Ramos (cell line): ENCODE results near the gene SEMA3C.

Experiments
- in situ Hi-C: fragments of 300-500 bp; cut with MboI; formaldehyde crosslinking; loops from one replicate; pipeline ENCODE4 v1.14.3; 2022; ENCODE audit warnings: low sequenced_read_pairs; ENCODE audit not compliant: unreplicated experiment

The SEMA3C gene

GRCh38 chr7:80763704-80764103 lies 155.1 kb downstream of the SEMA3C start:
- in situ Hi-C loops = no loop called here

GRCh38 chr7:80763289-80763688 lies 155.6 kb downstream of the SEMA3C start:
- in situ Hi-C loops = no loop called here

- in situ Hi-C loops = no loop called here
Measured at GRCh38 chr7:80760292-80760691, 158.6 kb downstream of the SEMA3C start.

- in situ Hi-C loops = no loop called here
Measured at GRCh38 chr7:80752954-80753690, 165.7 kb downstream of the SEMA3C start.

- in situ Hi-C loops = no loop called here
Measured at GRCh38 chr7:80749270-80749669, 169.6 kb downstream of the SEMA3C start.

GRCh38 chr7:80748363-80749042 lies 170.3 kb downstream of the SEMA3C start:
- in situ Hi-C loops = no loop called here

- in situ Hi-C loops = no loop called here
Measured at GRCh38 chr7:80740778-80741545, 177.9 kb downstream of the SEMA3C start.

GRCh38 chr7:80736371-80737125 lies 182.3 kb downstream of the SEMA3C start:
- in situ Hi-C loops = no loop called here

- in situ Hi-C loops = no loop called here
Measured at GRCh38 chr7:80735330-80735729, 183.5 kb downstream of the SEMA3C start.

GRCh38 chr7:80734011-80734410 lies 184.8 kb downstream of the SEMA3C start:
- in situ Hi-C loops = no loop called here

- in situ Hi-C loops = no loop called here
Measured at GRCh38 chr7:80733333-80733915, 185.4 kb downstream of the SEMA3C start.

GRCh38 chr7:80732630-80733029 lies 186.2 kb downstream of the SEMA3C start:
- in situ Hi-C loops = no loop called here

GRCh38 chr7:80731281-80731680 lies 187.6 kb downstream of the SEMA3C start:
- in situ Hi-C loops = no loop called here

- in situ Hi-C loops = no loop called here
Measured at GRCh38 chr7:80729591-80730320, 189.1 kb downstream of the SEMA3C start.

- in situ Hi-C loops = no loop called here
Measured at GRCh38 chr7:80726666-80727065, 192.2 kb downstream of the SEMA3C start.

GRCh38 chr7:80725181-80725611 lies 193.7 kb downstream of the SEMA3C start:
- in situ Hi-C loops = no loop called here

GRCh38 chr7:80724249-80724871 lies 194.5 kb downstream of the SEMA3C start:
- in situ Hi-C loops = no loop called here

GRCh38 chr7:80722616-80723195 lies 196.1 kb downstream of the SEMA3C start:
- in situ Hi-C loops = no loop called here
